ENCODE results near the gene MARCHF10.
A peak's percentile ranks its signal among the peaks of the same experiment; 100 is the strongest.

Gene MARCHF10

GRCh38 chr17:62705778-62706597, 102.1 kb downstream of the MARCHF10 start:
- no peak for TF ChIP-seq CTCF (IDR thresholded peaks at IDR 0.05; ENCODE audit: extremely low read depth, missing control alignments)
- DNase-seq (ENCODE audit: low spot score), result no peak

GRCh38 chr17:62705156-62705777, 102.8 kb downstream of the MARCHF10 start:
- DNase-seq (ENCODE audit: low spot score), result no peak
- no peak for TF ChIP-seq CTCF (IDR thresholded peaks at IDR 0.05; ENCODE audit: extremely low read depth, missing control alignments)

- no peak for DNase-seq (ENCODE audit: low spot score)
Observed at GRCh38 chr17:62704381-62704971, 103.6 kb downstream of the MARCHF10 start.

GRCh38 chr17:62703776-62704380, 104.2 kb downstream of the MARCHF10 start:
- DNase-seq (ENCODE audit: low spot score), result peak; percentile 89

More at GRCh38 chr17:62704381-62704971, 103.6 kb downstream of the MARCHF10 start:
- no peak for TF ChIP-seq CTCF (IDR thresholded peaks at IDR 0.05; ENCODE audit: extremely low read depth, missing control alignments)

GRCh38 chr17:62703261-62703775, 104.8 kb downstream of the MARCHF10 start:
- no peak for TF ChIP-seq CTCF (IDR thresholded peaks at IDR 0.05; ENCODE audit: extremely low read depth, missing control alignments)
- no peak for DNase-seq (ENCODE audit: low spot score)

More at GRCh38 chr17:62703776-62704380, 104.2 kb downstream of the MARCHF10 start:
- TF ChIP-seq CTCF (IDR thresholded peaks at IDR 0.05; ENCODE audit: extremely low read depth, missing control alignments), result peak; percentile 93

- TF ChIP-seq CTCF (IDR thresholded peaks at IDR 0.05; ENCODE audit: extremely low read depth, missing control alignments), result no peak
- DNase-seq (ENCODE audit: low spot score), result no peak
Observed at GRCh38 chr17:62702746-62703260, 105.3 kb downstream of the MARCHF10 start.

All from GM20000 (cell line).